PC-9 (cell line): ENCODE measurements around the gene ZFR.

Source experiments
- CTCF ChIP-seq: fragments of 200-600 bp; sonication (generic); conservative IDR thresholded peaks from 2 replicates; pipeline ENCODE4 v1.6.1; 2017; ENCODE audit warnings: mixed run types, antibody characterized with exemption, mild to moderate bottlenecking, moderate library complexity
- EZH2 ChIP-seq: fragments of 200-600 bp; sonication (generic); IDR thresholded peaks from 2 replicates; pipeline ENCODE4 v1.8.0; 2017; ENCODE audit warnings: antibody characterized with exemption, low read depth

- TF ChIP-seq CTCF (no peak), EZH2 (no peak)
These were observed 37.9 kb downstream of the ZFR start for GRCh38 chr5:32406650-32407049.
